Activated CD8-positive, alpha-beta memory T cell treated with anti-CD3 and anti-CD28 coated beads, Interleukin-2, amount 50 U/mL, for 24 hours (primary cell): ENCODE measurements around the gene PSEN1.
"Not testable (repeated sequence)": the region's sequence is repeated elsewhere in the genome, so short reads cannot be mapped to it uniquely, and the experiment has no call there.

Experiments
- DNase-seq: peaks from one replicate; pipeline ENCODE4 v3.0.0-alpha.2; 2020; ENCODE audit errors: extremely low read depth

PSEN1 gene

DNA sequence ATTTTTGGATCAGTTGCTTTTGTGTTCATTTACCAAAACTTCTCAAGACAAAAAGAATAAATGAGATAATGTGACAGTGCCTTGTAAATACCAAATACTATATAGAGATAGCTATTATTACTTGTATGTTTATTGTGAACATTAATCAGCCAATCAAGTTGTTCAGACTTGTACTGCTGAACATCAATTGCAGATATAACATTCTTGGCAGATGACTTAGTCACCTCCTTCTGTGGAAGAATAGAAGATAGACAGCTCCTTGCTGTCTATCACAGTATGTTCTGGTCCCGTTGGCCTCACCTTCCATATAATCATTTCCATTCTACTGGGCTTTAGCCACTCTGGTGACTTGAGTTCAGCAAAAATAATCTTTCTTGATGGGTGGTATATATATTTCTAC lies 30.1 kb downstream of the PSEN1 start:
- DNase-seq = no peak

DNA sequence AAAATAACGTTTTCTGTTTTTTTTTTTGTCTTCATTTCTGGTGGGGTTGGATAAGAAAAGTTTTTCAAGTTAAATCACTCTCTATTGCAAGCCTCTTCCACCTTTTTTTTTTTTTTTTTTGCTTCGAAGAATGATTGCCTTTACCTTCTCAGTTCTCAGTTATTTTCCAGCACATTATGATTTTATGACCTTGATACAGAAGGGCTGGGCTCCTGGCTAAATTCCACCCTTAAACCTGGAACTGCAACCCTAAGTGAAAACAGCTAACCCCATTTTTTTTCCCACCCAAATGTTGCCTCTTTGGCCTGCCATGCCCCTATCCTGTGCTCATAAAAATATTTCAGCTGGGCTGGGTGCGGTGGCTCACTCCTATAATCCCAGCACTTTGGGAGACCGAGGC lies 31.4 kb downstream of the PSEN1 start:
- DNase-seq = no peak

DNA sequence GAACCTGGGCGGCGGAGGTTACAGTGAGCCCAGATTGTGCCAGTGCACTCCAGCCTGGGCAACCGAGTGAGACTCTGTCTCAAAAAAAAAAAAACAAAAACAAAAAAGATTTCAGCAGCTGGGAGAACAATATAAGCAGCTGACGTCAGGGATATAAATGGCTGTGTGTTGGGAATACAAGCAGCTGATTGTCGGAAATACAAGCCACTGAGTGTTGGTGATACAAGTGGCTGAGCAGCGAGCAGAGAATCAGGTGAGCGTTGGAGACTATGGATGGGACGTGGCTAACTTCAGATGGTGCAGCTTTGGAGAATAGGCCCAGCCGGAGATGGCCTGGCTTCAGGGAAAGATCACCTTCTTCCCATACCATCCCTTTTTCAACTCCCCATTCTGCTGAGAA lies 32.0 kb downstream of the PSEN1 start:
- DNase-seq = no peak

DNA sequence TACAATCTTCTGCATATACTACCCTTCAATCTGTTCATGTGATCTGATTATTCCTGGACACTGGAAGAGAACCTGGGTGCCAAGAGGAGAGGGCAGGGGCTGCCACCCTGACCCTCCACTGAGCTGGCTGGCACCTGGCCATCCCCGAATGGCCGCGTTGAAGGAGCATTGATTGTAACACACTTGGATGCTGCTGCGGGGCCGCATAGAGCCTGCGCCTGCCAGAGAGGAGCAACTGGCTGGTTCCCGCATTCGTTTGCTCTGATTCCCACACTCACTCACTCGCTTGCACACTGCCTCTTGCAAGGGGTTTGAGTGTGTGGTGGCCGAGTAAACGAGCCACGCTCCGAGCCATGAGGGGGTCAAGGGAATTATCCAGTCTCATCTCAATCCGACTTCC lies 32.4 kb downstream of the PSEN1 start:
- no peak for DNase-seq

DNA sequence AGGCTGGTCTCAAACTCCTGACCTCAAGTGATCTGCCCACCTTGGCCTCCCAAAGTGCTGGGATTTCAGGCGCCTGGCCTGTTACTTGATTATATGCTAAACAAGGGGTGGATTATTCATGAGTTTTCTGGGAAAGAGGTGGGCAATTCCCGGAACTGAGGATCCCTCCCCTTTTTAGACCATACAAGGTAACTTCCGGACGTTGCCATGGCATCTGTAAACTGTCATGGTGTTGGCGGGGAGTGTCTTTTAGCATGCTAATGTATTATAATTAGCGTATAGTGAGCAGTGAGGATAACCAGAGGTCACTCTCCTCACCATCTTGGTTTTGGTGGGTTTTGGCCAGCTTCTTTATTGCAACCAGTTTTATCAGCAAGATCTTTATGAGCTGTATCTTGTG lies 33.5 kb downstream of the PSEN1 start:
- not testable (repeated sequence) for DNase-seq

DNA sequence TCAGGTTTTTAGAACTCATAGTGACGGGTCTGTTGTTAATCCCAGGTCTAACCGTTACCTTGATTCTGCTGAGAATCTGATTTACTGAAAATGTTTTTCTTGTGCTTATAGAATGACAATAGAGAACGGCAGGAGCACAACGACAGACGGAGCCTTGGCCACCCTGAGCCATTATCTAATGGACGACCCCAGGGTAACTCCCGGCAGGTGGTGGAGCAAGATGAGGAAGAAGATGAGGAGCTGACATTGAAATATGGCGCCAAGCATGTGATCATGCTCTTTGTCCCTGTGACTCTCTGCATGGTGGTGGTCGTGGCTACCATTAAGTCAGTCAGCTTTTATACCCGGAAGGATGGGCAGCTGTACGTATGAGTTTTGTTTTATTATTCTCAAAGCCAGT lies 34.4 kb downstream of the PSEN1 start:
- DNase-seq = no peak

DNA sequence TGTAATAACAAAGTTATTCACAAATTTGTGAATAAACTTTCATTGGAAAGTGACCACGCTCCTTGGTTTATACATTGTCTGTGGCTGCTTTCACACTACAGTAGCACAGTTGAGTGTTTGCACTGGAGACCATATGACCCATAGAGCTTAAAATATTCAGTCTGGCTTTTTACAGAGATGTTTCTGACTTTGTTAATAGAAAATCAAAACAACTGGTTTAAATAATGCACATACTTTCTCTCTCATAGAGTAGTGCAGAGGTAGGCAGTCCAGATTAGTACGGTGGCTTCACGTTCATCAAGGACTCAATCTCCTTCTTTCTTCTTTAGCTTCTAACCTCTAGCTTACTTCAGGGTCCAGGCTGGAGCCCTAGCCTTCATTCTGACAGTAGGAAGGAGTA lies 36.2 kb downstream of the PSEN1 start:
- no peak for DNase-seq

DNA sequence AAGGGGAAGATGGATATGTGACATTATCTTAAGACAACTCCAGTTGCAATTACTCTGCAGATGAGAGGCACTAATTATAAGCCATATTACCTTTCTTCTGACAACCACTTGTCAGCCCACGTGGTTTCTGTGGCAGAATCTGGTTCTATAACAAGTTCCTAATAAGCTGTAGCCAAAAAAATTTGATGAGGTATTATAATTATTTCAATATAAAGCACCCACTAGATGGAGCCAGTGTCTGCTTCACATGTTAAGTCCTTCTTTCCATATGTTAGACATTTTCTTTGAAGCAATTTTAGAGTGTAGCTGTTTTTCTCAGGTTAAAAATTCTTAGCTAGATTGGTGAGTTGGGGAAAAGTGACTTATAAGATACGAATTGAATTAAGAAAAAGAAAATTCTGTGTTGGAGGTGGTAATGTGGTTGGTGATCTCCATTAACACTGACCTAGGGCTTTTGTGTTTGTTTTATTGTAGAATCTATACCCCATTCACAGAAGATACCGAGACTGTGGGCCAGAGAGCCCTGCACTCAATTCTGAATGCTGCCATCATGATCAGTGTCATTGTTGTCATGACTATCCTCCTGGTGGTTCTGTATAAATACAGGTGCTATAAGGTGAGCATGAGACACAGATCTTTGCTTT lies 36.9 kb downstream of the PSEN1 start:
- no peak for DNase-seq

DNA sequence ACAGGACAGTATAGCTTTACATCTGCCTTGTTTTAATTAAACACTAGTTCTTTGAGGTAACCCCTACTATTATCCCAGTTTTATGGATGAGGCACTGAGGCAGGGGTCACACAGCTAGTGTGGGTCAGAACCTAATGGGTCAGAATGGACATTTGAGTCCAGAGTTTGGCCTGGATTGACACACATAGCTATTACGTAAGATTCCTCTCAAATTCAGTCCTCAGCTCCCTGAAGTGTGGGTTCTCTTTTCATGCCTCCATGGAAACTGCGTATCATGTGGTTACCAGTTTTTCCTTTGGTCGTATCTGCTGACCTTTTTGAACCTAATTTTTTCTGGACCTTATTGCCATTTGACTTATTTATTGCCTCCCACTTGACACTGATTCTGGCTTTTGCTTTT lies 40.4 kb downstream of the PSEN1 start:
- DNase-seq = no peak

DNA sequence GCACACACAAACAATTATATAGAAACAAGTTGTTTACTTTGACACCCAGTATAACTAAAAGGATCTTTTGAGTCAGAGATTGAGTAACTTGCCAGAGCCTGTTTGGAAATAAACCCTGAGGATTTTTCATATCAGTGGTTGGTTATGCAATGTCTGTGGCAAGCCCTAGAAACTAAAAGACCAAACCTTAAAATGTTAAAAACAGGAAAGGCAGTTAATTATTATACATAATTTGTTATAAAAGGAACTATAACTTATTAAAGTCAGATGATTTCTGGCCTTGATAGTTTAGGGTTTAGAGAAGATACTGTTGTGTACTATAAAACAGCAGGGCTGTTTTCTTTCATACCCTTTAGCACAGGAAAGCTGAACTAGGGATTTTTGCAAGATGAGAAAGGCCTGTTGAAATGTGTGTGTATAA lies 44.1 kb downstream of the PSEN1 start:
- DNase-seq = no peak

DNA sequence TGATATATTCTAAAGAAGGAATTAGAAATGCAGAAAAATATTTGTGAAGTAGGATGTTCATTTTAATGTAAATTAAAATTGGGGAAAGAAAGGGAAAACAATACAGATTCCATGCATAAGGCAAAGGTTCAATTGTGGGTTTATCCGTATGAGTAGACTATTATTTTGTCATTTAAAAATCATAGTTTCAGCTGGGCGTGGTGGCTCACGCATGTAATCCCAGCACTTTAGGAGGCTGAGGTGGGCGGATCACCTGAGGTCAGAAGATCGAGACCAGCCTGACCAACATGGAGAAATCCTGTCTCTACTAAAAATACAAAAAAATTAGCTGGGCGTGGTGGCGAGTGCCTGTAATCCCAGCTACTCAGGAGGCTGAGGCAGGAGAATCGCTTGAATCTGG lies 44.7 kb downstream of the PSEN1 start:
- not testable (repeated sequence) for DNase-seq

DNA sequence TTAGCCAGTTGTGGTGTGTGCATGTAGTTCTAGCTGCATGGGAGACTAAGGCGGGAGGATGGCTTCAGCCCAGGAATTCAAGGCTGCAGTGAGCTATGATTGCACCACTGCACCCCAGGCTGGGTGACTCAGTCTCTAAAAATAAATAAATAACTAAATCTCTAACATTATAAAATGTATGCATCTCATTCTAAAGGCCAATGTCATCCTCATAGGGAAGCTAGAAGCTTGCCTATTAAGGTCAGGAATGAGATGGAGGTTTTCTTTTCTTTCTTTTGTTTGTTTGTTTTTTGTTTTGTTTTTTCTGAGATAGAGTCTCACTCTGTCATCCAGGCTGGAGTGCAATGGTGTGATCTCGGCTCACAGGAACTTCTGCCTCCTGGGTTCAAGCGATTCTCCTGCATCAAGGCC lies 52.2 kb downstream of the PSEN1 start:
- no peak for DNase-seq

DNA sequence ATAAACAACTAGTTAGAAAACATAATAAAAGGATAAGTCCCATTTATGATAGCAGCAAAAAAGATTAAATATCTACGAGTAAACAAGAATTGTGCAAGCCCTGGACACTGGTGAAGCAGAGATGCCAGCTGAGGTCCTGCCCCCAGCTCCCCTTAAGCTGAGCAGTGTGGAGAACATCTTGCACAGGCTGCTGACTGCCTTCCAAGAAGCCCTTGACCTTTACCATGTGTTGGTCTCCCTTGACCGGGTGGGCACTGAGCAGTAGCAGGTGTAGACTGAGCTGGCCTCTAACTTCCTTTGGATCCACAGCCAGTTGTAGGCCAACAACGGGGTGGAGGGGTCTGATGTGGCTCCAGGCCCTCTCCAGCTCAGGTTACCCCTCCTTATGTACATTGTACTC lies 53.3 kb downstream of the PSEN1 start:
- no peak for DNase-seq

DNA sequence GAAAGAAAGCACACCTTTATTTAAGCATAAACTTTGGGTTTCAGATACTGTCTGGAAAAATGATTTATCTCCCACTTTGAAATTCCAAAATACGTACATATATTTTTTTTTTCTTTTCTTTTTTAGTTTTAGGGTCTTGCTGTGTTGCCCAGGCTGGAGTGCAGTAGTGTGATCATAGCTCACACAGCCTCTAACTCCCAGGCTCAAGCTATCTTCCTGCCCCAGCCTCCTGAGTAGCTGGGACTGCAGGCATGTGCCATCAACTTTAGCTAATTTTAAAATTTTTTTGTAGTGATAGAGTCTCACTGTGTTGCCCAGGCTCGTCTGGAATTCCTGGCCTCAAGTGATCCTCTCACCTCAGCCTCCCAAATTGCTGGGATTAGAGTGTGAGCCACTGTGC lies 55.1 kb downstream of the PSEN1 start:
- no peak for DNase-seq

DNA sequence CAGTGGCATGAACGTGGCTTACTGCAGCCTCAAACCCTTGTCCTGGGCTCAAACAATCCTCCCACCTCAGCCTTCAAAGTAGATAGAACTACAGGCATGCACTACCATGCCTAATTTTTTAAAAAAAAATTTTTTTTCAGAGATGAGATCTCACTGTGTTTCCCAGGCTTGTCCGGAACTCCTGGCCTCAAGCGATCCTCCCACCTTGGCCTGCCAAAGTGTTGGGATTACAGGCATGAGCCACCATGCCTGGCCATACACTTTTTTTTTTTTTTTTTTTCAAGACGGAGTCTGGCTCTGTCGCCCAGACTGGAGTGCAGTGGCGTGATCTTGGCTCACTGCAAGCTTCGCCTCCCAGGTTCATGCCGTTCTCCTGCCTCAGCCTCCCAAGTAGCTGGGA lies 58.0 kb downstream of the PSEN1 start:
- not testable (repeated sequence) for DNase-seq

DNA sequence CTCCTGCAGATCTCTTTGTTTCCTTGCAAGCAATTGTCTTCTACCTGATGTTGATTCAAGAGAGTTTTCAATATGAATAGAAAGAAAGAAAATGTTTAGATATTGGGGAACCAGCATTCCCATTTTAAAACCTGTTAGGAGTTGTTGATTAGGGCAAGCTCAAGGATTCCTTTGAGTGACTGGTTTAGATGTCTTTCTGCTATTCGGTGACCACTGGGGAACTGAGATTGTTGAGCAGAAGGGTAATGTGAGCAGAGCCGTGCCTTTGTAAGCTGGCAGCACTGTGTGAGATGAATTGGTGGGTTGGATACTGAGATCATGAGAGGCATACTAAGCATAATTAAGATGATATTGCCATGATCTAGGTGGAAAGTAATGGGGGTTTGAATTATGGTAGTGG lies 61.9 kb downstream of the PSEN1 start:
- DNase-seq = no peak

DNA sequence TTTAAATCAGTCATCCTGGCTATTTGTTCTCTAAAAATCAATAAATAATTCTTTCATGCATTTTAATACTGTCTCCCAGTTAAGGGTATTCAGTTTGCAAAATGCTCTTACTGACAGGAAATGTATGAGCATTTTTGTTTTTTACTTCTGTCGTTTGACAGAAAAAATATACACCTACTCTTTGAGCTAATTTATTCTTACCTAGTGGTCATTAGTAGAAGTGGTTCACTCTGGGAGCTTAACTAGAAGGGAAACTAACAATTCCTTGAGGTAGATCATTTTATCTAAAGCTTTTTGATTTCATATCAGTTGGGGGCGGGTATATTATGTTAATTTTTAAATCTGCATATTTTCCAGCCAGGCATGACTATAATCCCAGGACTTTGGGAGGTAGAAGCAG lies 67.2 kb downstream of the PSEN1 start:
- no peak for DNase-seq

DNA sequence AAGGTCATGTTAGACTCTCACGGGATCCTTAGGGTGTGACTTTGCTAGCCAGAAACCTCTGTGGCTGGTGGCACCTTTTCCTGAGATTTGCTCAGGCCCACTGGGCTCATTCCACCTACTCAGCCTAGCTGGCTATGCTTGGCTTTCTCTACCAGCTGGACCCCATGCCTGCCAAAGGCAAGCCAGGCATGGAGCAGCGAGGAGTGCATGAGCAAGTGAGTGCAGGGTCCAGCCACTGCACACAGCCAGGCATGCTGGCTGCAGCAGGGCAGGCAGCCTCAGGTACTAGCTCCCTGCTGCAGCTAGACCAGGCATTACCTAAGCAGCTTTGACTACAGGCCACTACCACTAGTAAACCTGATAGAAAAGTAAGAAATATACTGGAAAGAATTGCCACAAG lies 71.3 kb downstream of the PSEN1 start:
- no peak for DNase-seq

DNA sequence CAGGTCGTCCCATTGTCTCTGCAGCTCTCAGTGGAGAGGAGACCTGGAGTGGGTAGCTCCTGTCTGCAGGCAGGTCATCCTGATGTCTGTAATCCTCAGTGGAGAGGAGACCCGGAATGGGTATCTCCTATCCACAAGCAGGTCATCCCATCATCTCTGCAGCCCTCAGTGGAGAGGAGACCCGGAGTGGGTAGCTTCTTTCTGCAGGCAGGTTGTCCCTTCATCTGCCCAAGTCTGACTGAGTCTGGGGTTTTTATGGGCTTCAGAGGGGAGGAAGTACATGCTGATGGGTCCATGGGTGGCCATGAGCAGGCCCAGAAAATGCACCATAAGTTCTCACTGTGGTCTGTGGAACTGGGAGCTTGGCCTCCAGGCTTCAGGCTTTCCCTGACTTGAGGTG lies 72.1 kb downstream of the PSEN1 start:
- no peak for DNase-seq

DNA sequence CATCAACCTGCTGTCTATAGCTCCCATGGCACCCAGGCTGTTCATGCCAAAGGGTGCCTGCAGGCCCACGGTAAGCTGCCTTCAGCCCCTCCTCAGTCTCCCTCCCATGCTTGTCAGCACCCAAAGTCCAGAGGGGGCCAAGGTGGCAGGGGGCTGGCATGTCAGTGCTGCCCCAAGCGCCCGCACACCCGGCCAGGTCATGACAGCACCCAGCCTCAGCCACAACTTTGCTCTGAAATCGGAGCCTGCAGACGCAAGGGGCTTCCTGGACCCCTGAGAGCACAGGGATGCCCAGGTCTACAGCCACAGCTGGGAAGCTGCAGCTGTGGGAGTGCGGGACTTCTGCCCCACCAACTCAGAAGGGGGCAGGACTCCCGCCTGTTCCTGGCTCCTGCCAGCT lies 72.5 kb downstream of the PSEN1 start:
- DNase-seq = no peak

DNA sequence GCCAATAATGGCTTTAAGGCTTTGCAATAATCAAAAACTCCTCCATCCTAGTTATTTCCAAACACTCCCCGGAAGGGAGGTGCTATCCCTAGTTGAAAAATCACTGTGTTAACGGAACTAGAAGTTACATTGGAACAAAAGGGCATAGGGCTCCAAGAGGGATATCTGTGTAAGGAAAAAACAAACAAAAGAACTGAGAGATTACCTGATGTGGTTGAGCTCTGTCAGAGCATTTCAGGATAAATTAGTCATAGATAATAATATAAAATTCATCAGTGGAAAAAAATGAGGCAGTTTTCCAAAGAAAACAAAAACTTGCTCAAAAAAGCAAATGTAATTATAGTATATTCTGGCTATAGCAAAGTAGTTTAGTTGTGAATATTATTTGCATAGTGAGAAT lies 73.6 kb downstream of the PSEN1 start:
- no peak for DNase-seq

DNA sequence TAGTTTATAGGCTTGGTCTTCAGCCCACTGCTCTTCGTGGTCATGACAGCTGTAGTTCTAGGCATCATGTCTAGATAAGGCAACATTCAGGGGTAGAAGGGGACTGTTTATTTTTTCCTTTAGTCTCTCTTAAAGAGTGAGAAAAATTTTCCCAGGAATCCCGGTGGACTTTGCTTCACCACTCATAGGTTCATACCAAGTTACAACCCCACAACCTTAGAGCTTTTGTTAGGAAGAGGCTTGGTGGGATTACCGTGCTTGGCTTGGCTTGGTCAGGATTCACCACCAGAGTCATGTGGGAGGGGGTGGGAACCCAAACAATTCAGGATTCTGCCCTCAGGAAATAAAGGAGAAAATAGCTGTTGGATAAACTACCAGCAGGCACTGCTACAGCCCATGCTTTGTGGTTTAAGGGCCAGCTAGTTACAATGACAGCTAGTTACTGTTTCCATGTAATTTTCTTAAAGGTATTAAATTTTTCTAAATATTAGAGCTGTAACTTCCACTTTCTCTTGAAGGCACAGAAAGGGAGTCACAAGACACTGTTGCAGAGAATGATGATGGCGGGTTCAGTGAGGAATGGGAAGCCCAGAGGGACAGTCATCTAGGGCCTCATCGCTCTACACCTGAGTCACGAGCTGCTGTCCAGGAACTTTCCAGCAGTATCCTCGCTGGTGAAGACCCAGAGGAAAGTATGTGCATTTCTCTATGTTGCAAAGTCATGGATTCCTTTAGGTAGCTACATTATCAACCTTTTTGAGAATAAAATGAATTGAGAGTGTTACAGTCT lies 75.1 kb downstream of the PSEN1 start:
- DNase-seq = no peak

DNA sequence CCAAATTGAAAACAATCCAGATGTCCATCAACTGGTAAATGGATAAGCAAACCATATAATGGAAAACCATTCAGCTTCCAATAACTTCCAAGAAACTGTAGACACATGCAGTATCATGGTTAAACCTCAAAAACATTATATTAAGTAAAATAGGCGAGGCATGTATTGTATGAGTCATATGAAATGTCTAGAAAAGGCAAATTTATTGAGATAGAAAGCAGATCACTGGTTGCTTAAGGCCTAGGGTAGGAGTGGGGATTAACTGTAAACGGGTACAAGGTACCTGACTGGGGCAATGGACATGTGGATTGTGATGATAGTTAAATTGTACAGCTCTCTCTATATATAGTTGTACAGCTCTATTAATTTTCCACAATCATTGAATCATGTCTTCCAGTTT lies 79.7 kb downstream of the PSEN1 start:
- no peak for DNase-seq

DNA sequence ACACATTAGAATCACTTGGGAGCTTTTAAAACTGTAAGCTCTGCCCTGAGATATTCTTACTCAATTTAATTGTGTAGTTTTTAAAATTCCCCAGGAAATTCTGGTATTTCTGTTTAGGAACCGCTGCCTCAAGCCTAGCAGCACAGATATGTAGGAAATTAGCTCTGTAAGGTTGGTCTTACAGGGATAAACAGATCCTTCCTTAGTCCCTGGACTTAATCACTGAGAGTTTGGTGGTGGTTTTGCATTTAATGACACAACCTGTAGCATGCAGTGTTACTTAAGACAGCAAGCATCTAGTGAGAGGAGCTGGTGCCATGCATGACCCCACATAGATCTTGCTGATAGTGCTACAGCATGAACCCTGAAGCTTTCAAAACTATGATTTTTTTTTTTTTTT lies 81.1 kb downstream of the PSEN1 start:
- DNase-seq = no peak
